Stimulated activated CD8-positive, alpha-beta memory T cell treated with anti-CD3 and anti-CD28 coated beads, Interleukin-12 subunit alpha, Interleukin-12 subunit beta, amount 100 ng/mL, for 24 hours (primary cell): Measurements from ENCODE around the gene SIRT3.
"Not testable (repeated sequence)": the region's sequence is repeated elsewhere in the genome, so short reads cannot be mapped to it uniquely, and the experiment has no call there.

Experiments
- DNase-seq: peaks from one replicate; pipeline ENCODE4 v3.0.0-alpha.2; 2020; ENCODE audit errors: extremely low read depth

SIRT3 gene

GRCh38 chr11:270451-271318 lies 34.5 kb upstream of the SIRT3 start:
- DNase-seq, result no peak

DNA sequence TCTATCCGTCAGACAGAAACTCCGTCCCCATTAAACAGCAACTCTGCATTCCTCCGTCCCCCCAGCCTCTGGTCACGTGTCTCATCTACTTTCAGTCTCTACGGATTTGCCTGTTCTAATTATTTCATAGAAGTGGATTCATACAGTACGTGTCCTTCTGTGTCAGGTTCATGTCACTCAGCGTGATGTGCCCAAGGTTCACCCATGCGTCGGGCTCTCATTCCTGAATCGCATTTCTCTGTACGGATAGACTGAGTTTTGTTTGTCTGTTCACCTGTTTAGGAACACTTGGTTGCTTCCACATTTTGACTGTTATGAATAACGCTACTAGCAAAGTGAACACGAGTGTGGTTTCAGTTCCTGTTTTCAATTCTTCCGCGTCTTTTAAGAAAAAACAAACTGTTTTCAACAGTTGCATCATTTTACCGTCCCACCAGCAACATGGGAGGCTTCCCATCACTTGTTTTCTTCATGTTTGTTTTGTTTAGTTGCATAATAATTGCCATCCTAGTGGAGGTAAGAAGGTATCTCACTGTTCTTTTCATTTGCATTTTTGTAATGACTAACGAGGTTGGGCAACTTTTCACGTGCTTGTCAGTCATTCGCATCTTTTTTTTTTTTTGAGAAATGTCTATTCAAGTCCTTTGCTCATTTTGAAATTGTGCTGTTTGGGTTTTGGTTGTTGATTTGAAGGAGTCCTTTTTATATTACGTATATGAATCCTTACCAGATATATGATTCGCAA lies 33.2 kb upstream of the SIRT3 start:
- no peak for DNase-seq

- DNase-seq, result not testable (repeated sequence)
These were observed 32.6 kb upstream of the SIRT3 start for GRCh38 chr11:268716-269145.

GRCh38 chr11:267491-267994 lies 31.4 kb upstream of the SIRT3 start:
- DNase-seq, result no peak

- no peak for DNase-seq
These were observed 30.7 kb upstream of the SIRT3 start for GRCh38 chr11:266676-267439.

DNA sequence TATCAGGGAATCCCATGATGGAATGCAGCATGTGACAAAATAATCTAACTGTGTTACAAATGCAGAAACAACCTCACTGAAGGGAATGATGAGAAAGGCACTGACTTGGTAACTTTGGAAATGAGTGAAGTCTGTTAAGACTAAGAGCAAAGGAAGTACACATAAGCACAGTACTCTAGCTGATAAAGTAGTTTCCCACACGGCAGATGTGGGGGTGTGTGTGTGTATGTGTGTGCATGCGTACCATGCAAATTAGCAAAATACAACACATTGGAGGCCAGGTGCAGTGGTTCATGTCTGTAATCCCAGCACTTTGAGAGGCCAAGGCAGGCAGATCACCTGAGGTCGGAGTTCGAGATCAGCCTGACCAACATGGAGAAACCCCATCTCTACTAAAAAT lies 25.5 kb upstream of the SIRT3 start:
- DNase-seq, result no peak

DNA sequence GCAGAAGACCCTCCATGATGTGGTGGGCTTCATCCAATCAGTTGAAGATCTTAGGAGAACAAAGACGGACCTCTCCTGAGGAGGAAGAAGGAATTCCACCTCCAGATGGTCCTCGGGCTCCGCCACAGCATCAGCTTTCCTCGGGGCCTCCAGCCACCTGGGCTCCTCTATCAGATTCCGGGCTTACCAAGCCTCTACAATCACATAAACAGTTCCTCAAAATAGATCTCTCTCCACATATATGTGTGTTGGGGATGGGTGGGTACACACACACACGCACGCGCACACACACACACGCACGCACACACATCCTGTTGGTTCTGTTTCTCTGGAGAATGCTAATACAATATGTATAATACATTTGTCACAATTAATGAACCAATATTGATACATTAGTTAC lies 23.3 kb upstream of the SIRT3 start:
- no peak for DNase-seq

DNA sequence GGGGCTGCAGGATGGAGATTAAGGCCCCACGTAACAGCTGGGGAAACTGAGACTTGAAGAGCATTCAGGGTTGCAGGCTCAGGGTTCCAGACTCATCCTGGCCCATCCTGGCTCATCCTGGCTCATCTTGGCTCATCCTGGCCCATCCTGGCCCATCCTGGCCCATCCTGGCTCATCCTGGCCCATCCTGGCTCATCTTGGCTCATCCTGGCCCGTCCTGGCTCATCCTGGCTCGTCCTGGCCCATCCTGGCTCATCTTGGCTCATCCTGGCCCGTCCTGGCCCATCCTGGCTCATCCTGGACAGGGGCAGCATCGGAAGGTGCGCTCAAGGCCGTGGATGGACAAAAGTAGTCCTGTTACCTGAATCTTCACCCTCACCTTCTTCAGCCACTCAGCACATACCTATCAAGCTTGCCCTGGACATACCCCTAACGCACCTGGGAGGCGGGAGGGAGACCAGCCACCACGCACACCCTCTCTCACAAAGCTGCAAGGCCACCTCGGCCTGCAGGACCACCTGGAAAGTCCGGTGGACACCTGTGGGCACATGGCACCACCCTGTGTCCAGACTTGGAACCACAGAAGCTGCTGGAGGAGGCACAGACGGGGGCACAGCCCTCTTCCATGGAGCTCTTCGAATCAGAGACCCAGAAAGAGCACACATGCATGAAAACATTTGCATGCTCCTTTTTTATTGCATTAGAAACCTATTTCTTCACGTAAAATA lies 21.8 kb upstream of the SIRT3 start:
- no peak for DNase-seq

DNA sequence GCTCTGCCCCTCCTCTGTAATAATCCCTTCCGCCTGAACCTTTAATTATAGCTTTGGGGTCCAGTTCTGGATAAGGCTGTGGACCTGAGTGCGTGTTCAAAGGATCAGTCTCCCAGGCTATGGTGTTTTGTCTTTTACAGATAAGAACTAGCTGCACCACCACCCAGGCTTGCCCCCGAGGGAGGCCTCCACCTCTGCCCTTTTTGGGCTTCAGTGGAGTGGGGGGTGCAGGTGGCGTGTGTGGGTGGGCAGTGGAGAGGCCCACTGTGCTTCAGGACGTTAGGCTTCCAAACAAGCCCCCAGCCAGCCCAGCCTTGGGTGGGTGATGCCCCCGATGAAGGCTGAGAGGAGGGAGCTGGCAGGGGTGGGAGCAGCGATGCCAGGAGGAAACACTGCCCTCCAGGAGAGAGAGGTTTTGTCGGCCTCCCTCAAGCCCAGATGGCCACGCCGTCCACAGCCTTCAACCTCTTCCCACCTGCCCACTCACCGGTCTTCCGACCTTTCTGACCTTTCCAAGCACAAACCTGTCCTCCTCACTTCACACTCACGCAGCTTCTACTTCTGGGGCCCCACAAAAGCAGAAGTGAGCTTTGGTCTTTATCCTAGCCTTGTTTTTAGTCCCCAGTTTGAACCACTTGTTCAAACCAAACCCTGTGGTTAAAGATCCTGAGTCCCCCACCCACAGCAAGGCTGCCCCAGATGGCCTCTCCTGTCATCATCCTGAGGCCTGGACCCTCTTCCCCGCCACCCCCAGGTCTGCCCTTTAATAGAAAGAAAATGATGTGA lies 21.0 kb upstream of the SIRT3 start:
- no peak for DNase-seq

- no peak for DNase-seq
These were observed 19.7 kb upstream of the SIRT3 start for GRCh38 chr11:255816-256215.

GRCh38 chr11:255176-255575 lies 19.0 kb upstream of the SIRT3 start:
- no peak for DNase-seq

GRCh38 chr11:253886-254270 lies 17.7 kb upstream of the SIRT3 start:
- no peak for DNase-seq

GRCh38 chr11:253160-253885 lies 17.2 kb upstream of the SIRT3 start:
- no peak for DNase-seq

DNA sequence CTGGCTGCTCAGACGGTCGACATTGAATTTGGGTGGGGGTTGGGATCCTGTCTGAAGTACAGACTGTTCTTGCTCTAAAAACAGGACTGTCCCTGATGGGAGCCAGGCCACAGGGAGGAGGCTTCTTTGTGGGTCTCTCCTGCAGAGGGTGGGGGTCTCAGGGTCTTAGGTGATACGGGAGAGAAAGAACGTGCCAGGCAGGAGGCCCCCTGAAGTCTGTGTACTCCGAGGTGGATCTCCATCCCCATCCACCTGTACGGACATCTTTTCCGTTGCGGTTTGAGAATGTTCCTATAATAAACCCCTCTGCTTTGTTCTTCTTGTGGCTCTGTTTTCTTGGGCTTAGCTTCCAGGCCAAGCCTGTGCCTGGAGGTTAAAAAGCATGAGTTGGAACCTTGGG lies 16.5 kb upstream of the SIRT3 start:
- no peak for DNase-seq

DNA sequence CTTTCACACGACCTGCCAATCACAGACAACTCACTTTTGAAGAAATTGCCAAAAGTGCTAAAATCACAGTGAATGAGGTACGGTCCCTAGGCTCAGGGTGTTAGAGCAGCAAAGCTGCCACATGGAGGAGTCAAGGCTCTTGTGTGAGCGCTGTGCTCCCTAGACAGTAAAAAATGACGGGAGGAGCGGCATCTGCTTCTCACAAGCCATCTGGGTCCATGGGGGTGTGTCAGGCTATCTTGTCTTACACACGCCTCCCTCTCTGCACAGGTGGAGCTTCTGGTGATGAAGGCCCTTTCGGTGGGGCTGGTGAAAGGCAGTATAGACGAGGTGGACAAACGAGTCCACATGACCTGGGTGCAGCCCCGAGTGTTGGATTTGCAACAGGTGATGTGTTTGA lies 15.4 kb upstream of the SIRT3 start:
- no peak for DNase-seq

DNA sequence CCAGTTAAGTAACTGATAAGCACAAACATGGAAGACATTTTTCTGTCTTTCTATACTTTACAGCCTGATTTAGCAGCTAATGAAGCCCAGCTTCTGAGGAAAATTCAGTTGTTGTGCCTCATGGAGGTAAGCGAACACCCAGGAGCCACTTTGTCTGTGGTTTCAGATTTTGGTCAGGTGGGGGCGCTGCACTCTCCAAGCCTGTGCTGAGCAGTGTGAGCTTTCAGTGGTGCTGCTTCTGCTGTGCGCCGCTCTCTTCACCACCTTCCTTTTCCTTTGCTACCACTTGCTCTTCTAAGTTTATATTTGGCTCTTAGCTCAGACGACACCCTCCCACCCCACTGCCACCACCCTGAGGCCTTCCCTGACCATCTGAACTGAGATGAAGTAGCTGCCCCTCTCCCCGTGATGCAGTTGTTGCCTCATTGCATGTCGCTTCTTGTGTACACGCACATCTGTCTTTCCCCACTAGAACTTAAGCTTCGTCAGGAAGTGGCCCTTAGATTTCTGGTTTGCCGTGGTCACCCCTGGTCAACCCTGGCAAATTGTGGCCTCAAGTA lies 14.7 kb upstream of the SIRT3 start:
- DNase-seq, result no peak

- DNase-seq, result no peak
These were observed 14.1 kb upstream of the SIRT3 start for GRCh38 chr11:250274-250673.

DNA sequence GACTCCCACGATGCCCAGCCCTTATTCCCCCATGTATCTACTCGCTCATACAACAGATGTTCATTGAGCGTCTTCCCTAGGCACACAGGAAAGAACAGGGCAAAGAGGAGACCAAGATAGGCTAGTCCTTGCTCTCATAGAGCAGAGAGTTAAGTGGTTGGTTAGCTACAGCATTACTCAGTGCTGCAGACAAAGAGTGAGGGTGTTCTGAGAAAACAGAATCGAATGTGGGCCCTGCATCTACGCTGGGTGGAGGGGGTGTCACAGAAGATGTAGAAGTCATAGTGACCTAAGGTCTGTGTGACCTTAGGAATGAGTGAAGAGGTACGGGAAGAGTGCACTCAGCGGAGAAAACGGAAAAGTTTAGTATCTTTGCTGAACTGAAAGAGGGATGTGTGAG lies 12.9 kb upstream of the SIRT3 start:
- no peak for DNase-seq

GRCh38 chr11:244376-244775 lies 8.2 kb upstream of the SIRT3 start:
- no peak for DNase-seq

- DNase-seq, result no peak
These were observed 5.5 kb upstream of the SIRT3 start for GRCh38 chr11:241634-242033.
